AG04449 (cell line): Measurements from ENCODE around the gene URB2.

Experiments
- CTCF ChIA-PET: fragments of 350-600 bp; formaldehyde crosslinking; extraction: SDS; loops from one replicate; lab custom pipeline; 2021; ENCODE audit warnings: antibody characterized with exemption; lab: Yijun Ruan, JAX
- POLR2A ChIA-PET: fragments of 400-600, 350-600 bp; formaldehyde crosslinking; extraction: SDS; loops from one replicate; lab custom pipeline; 2020; ENCODE audit warnings: antibody characterized with exemption, inconsistent platforms; lab: Yijun Ruan, JAX
- DNase-seq: peaks from one replicate; pipeline ENCODE4 v3.0.0-alpha.2; 2010; ENCODE audit warnings: low read depth, low spot score
- H3K4me3 ChIP-seq: 2 replicates; pipeline ENCODE4 v1.5.1; 2011; ENCODE audit warnings: low read depth, mild to moderate bottlenecking, control low read depth, low read length
- CTCF ChIP-seq: IDR thresholded peaks from one replicate; pipeline ENCODE4 v1.5.1; 2011; ENCODE audit warnings: mild to moderate bottlenecking, moderate library complexity, low read length, control low read depth, inconsistent platforms; ENCODE audit not compliant: insufficient read depth; ENCODE audit errors: missing control alignments

The URB2 gene

GRCh38 chr1:229625915-229626831 lies at the start of gene URB2, which contains the start of gene TAF5L:
URB2 (plus strand) TSS chr1:229626247; CDS start chr1:229627634, 1,387 bp downstream.
TAF5L (minus strand) TSS chr1:229626122; CDS start chr1:229614482, 11,640 bp downstream.
- peak; percentile 26 for DNase-seq
- ChIA-PET CTCF (interaction anchor here (5.3 kb wide), 1 partner anchor 68 kb away, joined by 27 read pairs; the partner anchor contains the start of gene ABCB10), POLR2A (interaction anchor here (2.0 kb wide), 1 partner anchor 67 kb away, joined by 6 read pairs; the partner anchor contains the start of gene ABCB10)
- TF ChIP-seq CTCF = no peak
- peak within 1 kb of the TSS; percentile 93 for H3K4me3 ChIP-seq

DNA sequence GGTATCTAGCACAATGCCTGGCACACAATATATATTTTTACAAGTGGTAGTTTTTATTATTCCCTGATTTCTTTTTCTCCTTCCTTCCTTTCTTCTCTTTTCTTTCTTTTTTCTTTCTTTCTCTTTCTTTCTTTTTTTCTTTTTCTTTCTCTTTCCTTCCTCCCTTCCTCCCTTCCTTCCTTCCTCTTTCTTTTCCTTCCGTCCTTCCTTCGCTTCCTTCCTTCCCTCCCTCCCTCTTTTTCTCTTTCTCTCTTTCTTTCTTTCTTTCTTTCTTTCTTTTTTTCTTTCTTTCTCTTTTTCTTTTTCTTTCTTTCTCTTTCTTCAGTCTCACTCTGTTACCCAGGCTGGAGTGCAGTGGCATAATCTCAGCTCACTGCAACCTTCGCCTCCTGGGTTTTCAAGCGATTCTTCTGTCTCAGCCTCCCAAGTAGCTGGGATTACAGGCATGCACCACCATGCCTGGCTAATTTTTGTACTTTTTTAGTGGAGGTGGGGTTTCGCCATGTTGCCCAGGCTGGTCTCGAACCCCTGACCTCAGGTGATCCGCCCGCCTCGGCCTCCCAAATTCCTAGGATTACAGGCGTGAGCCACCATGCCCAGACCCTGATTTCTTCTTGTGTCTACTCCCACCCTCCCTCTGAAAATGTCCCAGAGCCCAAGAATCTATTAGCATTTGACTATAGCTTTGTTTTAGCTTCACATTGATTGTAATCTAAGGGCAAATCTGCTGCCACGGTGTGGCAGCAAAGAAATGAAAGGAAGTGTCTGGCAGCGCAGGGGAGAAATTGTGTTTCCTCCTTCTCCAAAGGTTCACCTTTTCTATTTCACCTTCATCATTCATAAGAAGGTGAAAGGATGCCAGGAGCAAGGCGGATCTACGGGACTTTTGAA lies 47.6 kb upstream of the URB2 start:
- CTCF ChIA-PET = no interaction called here
- DNase-seq = no peak
- no peak overlapping the region for H3K4me3 ChIP-seq
- no peak for TF ChIP-seq CTCF
- POLR2A ChIA-PET = interaction anchor here (0.6 kb wide), 1 partner anchor 1831 kb away, joined by 3 read pairs; no protein-coding TSS in a partner anchor

DNA sequence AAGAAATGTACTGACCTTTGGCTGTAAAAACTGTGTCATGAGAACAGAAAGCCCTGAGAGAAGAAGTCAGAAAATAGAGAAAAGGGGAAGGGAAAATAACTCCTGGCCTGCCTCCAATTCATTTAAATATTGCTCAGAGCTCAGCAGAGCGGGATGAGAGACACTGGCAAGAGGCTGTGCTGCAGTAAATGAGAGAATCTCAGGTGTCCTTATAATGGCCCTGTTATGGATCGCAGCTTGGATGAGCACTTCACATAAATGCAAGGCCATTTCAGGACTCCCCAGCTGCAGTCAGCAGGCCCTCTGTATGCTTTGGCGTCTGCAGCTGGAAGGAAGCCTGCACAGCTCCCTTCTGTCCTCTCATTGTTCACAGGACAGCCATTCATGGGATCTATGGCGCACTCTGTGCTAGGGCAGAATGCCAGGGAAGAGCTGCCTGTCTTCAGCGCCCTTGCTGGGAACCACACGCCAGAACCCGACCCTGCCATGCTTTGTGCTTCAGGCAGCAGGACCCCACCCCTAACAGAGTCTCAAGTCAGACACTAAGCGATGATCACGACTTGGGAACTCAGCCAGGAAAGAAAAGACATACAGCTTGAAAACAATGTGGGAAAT lies 46.9 kb upstream of the URB2 start:
- CTCF ChIA-PET = no interaction called here
- TF ChIP-seq CTCF = no peak
- H3K4me3 ChIP-seq = no peak overlapping the region; the same call in 1 of the 2 replicates
- DNase-seq = no peak
- POLR2A ChIA-PET = interaction anchor here (0.6 kb wide), 2 partner anchors 11 to 1830 kb away, joined by 3 read pairs; no protein-coding TSS in a partner anchor

DNA sequence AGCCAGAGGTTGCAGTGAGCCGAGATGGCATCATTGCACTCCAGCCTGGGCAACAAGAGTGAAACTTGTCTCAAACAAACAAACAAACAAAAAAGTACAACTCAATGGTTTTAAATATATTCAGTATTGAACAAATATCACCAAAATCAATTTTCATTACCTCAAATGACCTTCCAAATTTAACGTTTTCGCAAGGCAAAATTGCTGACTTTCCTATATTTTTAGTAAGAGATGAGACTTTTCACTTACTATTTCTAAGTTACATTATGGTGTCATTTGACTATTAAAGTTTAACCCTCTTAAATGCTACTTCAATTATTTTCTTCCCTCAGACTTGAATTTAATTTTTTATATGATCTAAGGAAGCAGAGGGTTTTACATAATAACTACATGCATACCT lies 44.6 kb upstream of the URB2 start:
- POLR2A ChIA-PET = no interaction called here
- no peak overlapping the region for H3K4me3 ChIP-seq
- CTCF ChIA-PET = no interaction called here
- TF ChIP-seq CTCF = no peak
- DNase-seq = no peak

- ChIA-PET CTCF (no interaction called here), POLR2A (no interaction called here)
- H3K4me3 ChIP-seq = no peak overlapping the region
- no peak for TF ChIP-seq CTCF
- no peak for DNase-seq
Measured at GRCh38 chr1:229582011-229582694, 43.9 kb upstream of the URB2 start.
